ENCODE results near the gene RAD51B. TPM values are rescaled to one million over a fixed set of nuclear protein-coding genes. Genes with fewer than 3 reads are reported as not detected.
A peak's percentile ranks its signal among the peaks of the same experiment; 100 is the strongest.

RAD51B gene
- total and polyA plus RNA-seq, 9 donors = 21.6 to 70.1 (median 35.1) TPM

DNA sequence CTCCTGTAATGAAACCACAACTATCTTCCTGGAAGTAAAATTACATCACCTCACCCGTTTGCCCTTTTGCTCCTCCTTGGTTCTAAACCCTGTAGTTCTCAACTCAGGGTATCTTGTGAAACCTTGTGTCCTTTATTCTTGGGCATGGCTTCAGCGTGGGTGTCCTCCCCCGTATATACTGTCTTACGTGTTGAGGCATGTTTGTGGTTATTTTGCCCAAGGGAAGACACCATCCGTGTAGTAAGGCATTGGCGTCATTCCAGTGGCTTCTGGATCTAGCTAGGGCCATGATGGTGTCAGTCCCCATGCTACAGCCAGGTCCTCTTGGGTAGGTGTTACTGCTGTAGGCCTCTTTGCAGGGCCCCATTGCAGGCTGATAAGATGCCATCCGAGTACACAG, 857.9 kb downstream of the RAD51B start:
- H3K36me3 ChIP-seq = no peaks in the 10 kb centered on the region
- DNase-seq = peak in 1 of 5 donors; percentile 33
- intact Hi-C loops (cut with DNase I) = no loop called here
- no peaks in the 10 kb centered on the region for H3K27me3 ChIP-seq
- 90 to 94% (median 91%) methylated on average over 7 of the region's 7 CpGs for WGBS, 3 donors
- H3K9me3 ChIP-seq = no peaks in the 10 kb centered on the region
- no peak overlapping the region for H3K27ac ChIP-seq
- TF ChIP-seq EP300 (IDR thresholded peaks at IDR 0.05) = no peak
- no peak for TF ChIP-seq CTCF (IDR thresholded peaks at IDR 0.05)
- no peak for TF ChIP-seq POLR2A (IDR thresholded peaks at IDR 0.05)
- no peak overlapping the region for H3K4me3 ChIP-seq
- peaks cover 17% of the 10 kb centered on the region for H3K4me1 ChIP-seq (ENCODE audit: insufficient read depth)

GRCh38 chr14:68677901-68678300, 858.3 kb downstream of the RAD51B start:
- peak in 1 of 5 donors; percentile 13 for DNase-seq

DNA sequence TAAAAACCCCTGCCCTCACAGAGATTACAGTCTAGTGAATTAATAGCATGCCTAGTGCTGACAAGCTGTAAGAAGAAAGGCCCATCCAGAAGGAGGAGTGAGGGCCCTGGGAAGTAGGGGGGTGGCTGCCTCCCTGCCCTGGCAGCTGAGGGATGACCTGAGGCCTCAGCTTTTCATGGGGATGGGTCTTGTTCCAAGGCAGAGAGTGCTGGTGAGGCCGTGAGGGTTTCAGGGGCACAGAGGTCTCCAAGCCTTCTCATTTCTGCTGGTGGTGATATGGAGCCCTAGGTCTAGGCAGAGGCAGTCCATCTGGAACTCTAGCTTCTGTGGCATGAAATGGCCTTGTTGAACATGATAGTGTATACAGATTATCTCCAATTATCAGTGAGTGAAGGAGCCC, 858.9 kb downstream of the RAD51B start:
- TF ChIP-seq POLR2A (IDR thresholded peaks at IDR 0.05) = no peak
- TF ChIP-seq CTCF (IDR thresholded peaks at IDR 0.05) = no peak
- TF ChIP-seq EP300 (IDR thresholded peaks at IDR 0.05) = no peak
- Histone ChIP-seq H3K36me3 (no peaks in the 10 kb centered on the region), H3K27me3 (no peaks in the 10 kb centered on the region), H3K27ac (no peak overlapping the region), H3K4me1 (ENCODE audit: insufficient read depth) (peaks cover 18% of the 10 kb centered on the region), H3K4me3 (no peak overlapping the region), H3K9me3 (no peaks in the 10 kb centered on the region)
- peak in 1 of 5 donors; percentile 13 for DNase-seq
- intact Hi-C loops (cut with DNase I) = no loop called here
- 86 to 100% (median 92%) methylated on average over 1 of the region's 1 CpG for WGBS, 3 donors

More at GRCh38 chr14:68677901-68678300, 858.3 kb downstream of the RAD51B start:
- H3K4me3 ChIP-seq = no peak overlapping the region
- H3K27me3 ChIP-seq = no peaks in the 10 kb centered on the region
- 92 to 94% (median 93%) methylated on average over 11 of the region's 11 CpGs for WGBS, 3 donors
- no peak overlapping the region for H3K27ac ChIP-seq
- H3K4me1 ChIP-seq (ENCODE audit: insufficient read depth) = peaks cover 13% of the 10 kb centered on the region
- H3K36me3 ChIP-seq = no peaks in the 10 kb centered on the region
- H3K9me3 ChIP-seq = no peaks in the 10 kb centered on the region
- no peak for TF ChIP-seq POLR2A (IDR thresholded peaks at IDR 0.05)
- TF ChIP-seq CTCF (IDR thresholded peaks at IDR 0.05) = no peak
- intact Hi-C loops (cut with DNase I) = no loop called here

- Histone ChIP-seq H3K27me3 (no peaks in the 10 kb centered on the region), H3K9me3 (no peaks in the 10 kb centered on the region), H3K27ac (no peak overlapping the region), H3K36me3 (no peaks in the 10 kb centered on the region), H3K4me1 (ENCODE audit: insufficient read depth) (peaks cover 23% of the 10 kb centered on the region), H3K4me3 (no peak overlapping the region)
- no peak for TF ChIP-seq CTCF (IDR thresholded peaks at IDR 0.05)
- DNase-seq = no peak
- intact Hi-C loops (cut with DNase I) = no loop called here
These were observed 859.7 kb downstream of the RAD51B start for GRCh38 chr14:68679301-68679700.

Measured in ovary (tissue), 9 donors.